Endothelial cell of umbilical vein (primary cell): Measurements from ENCODE around the gene ZDHHC5.

Experiments
- EZH2 ChIP-seq: IDR thresholded peaks from 2 replicates; pipeline ENCODE4 v1.6.1; 2012; ENCODE audit warnings: borderline replicate concordance, low read depth, mild to moderate bottlenecking, moderate library complexity, low read length, inconsistent platforms; ENCODE audit not compliant: severe bottlenecking
- FOS ChIP-seq: IDR thresholded peaks from 2 replicates; pipeline ENCODE4 v1.6.1; 2011; ENCODE audit warnings: mild to moderate bottlenecking, low read length, moderate library complexity, borderline replicate concordance; ENCODE audit not compliant: insufficient read depth
- GATA2 ChIP-seq: IDR thresholded peaks from 2 replicates; pipeline ENCODE4 v1.7.0; 2011; ENCODE audit warnings: low read depth, mild to moderate bottlenecking, moderate library complexity, mixed read lengths, low read length; ENCODE audit not compliant: insufficient read length, insufficient read depth
- JUN ChIP-seq: IDR thresholded peaks from 2 replicates; pipeline ENCODE4 v1.6.1; 2011; ENCODE audit warnings: borderline replicate concordance, low read depth; ENCODE audit not compliant: insufficient read length, insufficient read depth
- MAX ChIP-seq: IDR thresholded peaks from 2 replicates; pipeline ENCODE4 v1.6.1; 2011; ENCODE audit not compliant: insufficient read depth, insufficient read length
- MYC ChIP-seq: IDR thresholded peaks from one replicate; pipeline ENCODE4 v1.6.1; 2011; ENCODE audit warnings: mild to moderate bottlenecking, low read depth, low read length
- POLR2A ChIP-seq: IDR thresholded peaks from 2 replicates; pipeline ENCODE4 v1.6.1; 2012; ENCODE audit warnings: low read depth, mild to moderate bottlenecking, control low read depth, low read length
- POLR2AphosphoS5 ChIP-seq: IDR thresholded peaks from 2 replicates; pipeline ENCODE4 v1.6.1; 2012; ENCODE audit warnings: low read depth, mild to moderate bottlenecking, control low read depth, low read length, moderate library complexity; ENCODE audit not compliant: insufficient read depth
- TF ChIP-seq, protein P1 (sequence below), 2 donors: IDR thresholded peaks; 1 replicate in 1 of 2; 2 replicates in 1 of 2; pipeline ENCODE4 v1.5.1; 2011; ENCODE audit warnings: low read length in 2 of 2, mild to moderate bottlenecking in 2 of 2, moderate library complexity in 2 of 2, control low read depth in 1 of 2, inconsistent platforms in 1 of 2, low read depth in 1 of 2; ENCODE audit not compliant: insufficient read depth in 1 of 2; ENCODE audit errors: extremely low read depth in 1 of 2

GRCh38 chr11:57746920-57747319, 79.0 kb downstream of the ZDHHC5 start:
- TF ChIP-seq, protein P1, sequence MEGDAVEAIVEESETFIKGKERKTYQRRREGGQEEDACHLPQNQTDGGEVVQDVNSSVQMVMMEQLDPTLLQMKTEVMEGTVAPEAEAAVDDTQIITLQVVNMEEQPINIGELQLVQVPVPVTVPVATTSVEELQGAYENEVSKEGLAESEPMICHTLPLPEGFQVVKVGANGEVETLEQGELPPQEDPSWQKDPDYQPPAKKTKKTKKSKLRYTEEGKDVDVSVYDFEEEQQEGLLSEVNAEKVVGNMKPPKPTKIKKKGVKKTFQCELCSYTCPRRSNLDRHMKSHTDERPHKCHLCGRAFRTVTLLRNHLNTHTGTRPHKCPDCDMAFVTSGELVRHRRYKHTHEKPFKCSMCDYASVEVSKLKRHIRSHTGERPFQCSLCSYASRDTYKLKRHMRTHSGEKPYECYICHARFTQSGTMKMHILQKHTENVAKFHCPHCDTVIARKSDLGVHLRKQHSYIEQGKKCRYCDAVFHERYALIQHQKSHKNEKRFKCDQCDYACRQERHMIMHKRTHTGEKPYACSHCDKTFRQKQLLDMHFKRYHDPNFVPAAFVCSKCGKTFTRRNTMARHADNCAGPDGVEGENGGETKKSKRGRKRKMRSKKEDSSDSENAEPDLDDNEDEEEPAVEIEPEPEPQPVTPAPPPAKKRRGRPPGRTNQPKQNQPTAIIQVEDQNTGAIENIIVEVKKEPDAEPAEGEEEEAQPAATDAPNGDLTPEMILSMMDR (IDR thresholded peaks at IDR 0.05; ENCODE audit: extremely low read depth in 1 of 2, insufficient read depth in 1 of 2, low read depth in 1 of 2, low read length in 2 of 2): no peak
- TF ChIP-seq POLR2AphosphoS5 (no peak), GATA2 (no peak), MAX (no peak), POLR2A (no peak), FOS (no peak), EZH2 (no peak), MYC (no peak), JUN (no peak)
